Stimulated activated CD4-positive, alpha-beta T cell treated with anti-CD3 and anti-CD28 coated beads, Interleukin-4, amount 100 ng/mL, for 24 hours (primary cell): ENCODE results near the gene ADGRL2.

Source experiments
- DNase-seq: peaks from one replicate; pipeline ENCODE4 v3.0.0-alpha.2; 2020

The ADGRL2 gene

DNA sequence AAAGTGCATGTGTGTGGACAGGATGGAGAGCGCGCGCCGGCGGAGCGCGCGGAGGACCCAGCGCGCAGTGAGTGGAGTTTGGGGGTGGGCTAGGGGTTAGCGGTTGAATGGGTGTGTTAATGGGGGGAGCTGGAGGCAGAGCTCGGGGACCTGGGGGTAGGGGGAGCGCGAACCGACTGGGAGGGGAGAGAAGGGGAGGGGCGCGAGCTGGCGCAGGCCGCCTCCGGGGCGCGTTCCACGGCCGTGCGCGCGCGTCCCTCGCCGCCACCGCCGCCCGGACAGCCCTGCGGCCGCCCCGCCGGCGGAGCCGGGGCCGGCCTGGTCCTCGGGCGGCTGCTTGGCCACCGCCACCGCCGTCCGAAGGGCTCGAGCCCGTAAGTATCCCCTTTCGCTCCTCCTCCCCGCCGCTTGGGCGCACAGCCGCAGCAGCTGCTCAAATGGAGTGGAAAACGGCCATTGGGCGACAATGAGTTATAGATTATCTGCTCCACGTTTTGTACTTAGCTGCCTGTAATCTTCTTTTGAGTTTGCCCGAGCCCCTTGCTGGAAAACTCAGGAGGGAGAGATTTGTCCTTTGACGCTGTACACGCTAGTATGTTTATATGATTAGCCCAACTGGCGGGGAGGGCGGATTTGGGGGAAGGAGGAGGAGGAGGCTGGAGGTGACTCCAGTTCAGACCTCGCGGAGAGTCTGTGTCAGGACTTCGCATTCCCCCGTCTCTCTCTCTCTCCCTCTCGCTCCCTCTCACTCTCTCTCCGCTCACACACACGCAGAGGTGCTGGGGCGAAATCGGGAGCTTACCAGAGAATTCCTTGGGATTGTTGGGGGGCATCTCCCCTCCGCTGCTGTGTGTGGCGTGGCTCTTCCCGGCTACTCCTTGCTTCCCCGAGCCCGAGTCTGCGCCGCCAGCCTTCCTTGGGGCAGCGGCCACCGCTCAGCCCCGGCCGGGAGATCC, at the start of gene ADGRL2:
Gene ADGRL2, plus strand, starts transcription at position 240 of the 956 bp plus-strand sequence. CDS start 36,051 bp downstream, outside the sequence.
- no peak for DNase-seq

DNA sequence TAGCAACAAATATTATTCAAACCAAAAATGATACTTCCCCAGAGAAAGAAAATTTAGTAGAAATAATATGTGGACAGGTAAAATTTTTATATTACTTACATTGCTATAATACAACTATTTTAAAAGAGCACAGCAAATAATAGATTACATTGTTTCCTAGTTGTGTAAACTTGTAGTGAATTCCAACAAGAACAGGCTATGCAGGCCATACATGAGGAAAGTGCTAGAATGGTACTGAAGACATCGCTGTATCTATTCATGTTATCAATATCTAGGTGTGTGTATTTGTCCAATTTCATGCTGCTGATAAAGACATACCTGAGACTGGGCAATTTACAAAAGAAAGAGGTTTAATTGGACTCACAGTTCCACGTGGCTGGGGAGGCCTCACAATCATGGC, 47.9 kb upstream of the ADGRL2 start:
- no peak for DNase-seq

DNA sequence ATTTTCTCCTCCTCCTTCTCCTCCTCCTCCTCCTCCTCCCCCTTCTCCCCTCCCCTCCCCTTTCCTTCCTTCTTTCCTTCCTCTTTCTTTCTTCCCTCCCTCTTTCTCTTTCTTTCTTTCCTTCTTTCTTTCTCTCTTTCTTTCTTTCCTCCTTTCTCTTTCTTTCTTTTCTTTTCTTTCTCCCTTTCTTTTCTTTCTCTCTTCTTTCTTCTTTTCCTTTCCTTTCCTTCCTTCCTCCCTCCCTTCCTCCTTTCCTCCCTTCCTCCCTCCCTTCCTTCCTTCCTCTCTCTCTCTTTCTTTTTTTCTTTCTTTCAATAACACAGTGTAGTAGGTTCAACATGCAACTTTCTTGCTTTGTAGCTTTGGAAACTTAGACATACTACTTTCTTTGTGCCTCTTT, 46.3 kb upstream of the ADGRL2 start:
- DNase-seq = no peak

DNA sequence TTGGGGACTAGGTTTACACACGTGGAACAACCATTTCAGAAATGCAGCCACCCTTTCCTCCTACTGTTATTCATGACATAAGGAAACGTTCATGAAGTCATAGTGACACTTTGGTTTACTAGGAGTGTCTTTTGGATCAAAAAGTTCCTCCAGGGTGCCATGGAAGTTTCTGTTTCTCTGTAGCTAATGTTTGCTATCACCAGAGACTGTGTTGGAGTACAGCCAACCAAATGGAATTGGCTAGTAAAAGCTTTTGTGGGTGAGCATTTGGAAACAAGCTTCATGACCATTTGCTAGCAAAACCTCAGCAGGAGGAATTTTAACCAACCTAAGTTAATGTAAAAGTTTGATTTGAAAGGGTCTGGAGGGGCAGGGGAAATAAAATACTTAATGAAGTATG, 43.9 kb upstream of the ADGRL2 start:
- DNase-seq = no peak

DNA sequence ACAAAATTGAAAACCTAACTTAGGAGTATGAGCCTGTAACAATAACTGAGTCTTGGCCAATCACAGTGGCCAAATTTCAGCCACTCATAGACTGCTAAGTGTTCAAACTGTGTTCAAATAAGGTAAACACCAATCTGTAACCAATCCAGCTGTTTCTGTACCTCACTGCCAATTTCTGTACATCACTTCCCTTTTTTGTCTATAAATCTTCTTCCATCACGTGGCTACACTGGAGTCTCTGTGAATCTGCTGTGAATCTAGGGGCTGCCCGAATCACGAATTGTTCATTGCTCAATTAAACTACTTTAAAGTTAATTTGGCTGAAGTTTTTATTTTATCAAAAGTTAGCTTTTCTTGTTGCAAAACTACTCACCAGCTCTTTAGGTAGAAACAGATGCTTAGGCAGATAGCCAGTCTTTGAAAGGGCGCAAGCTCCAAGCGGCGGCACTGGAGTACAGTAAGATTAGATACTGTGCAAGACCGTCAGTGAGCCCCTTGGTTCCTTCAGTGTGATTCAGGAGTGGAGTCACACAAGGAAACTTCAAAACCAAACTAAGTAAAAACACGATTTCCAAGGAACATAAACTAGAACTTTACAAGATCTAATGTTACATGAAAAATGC, 43.2 kb upstream of the ADGRL2 start:
- DNase-seq = no peak

DNA sequence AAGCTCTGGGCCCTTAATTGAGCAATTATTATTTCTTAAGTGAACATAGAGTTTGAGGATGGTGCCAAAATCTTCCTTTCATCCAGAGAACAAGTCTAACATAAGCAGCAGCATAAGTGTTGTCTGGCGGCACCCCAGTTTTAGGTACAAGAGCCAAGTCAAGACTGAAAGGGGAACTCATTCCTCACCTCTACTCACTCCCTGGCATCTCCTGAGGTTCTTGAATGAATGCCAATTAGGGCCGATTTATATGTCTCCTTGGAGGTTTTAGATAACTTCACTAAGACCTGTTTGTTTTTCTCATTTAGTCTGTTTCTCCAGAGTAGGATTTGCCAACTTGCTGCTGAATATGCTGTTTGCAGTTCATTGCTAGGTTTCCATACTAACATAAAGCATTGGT, 42.6 kb upstream of the ADGRL2 start:
- DNase-seq = no peak

DNA sequence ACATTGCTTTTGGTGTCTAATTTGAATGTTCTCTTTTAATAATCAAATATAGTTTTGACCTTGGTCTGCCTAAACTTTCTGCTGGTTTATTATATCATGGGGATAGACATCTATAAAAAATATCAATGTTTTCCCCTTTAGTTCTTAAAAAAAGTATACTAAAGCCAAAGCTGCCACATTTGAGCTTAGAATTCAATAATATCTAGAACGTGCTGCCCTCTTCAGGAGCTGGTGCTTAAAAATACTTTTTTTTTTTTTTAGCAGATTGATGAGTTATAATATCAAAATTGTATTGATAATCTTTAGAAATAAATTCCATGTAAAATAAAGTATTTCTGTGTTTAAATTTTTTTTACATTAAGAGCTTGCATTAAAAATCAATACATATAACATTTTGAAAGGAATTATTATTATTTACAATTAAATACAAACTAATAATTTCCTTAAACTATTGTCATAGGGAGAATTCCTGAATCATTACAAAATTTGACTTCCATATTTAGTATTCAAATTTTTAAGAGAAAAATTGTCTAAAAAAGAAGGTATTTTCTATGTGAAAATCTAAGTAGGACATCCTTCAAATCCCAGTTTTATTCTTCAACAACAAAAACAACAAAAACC, 40.1 kb upstream of the ADGRL2 start:
- no peak for DNase-seq

DNA sequence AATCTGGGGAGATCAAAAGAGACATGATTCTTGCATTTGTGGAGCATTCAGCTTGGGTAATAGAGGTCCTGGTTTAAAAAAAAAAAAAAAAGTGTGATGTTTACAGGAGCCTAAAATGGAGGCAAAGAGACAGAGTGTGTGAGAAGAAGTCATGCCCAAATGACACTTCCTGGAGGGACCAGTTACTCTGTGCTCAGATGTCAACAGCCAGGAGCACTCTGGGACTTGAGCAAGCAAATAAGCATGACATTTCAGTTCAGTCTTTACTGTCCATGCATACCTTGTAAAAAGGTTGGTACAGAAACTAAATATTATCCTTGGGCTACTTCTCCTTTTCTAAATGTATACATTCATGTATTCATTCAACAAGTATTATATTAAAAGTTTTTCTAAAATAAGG, 25.2 kb upstream of the ADGRL2 start:
- DNase-seq = no peak

DNA sequence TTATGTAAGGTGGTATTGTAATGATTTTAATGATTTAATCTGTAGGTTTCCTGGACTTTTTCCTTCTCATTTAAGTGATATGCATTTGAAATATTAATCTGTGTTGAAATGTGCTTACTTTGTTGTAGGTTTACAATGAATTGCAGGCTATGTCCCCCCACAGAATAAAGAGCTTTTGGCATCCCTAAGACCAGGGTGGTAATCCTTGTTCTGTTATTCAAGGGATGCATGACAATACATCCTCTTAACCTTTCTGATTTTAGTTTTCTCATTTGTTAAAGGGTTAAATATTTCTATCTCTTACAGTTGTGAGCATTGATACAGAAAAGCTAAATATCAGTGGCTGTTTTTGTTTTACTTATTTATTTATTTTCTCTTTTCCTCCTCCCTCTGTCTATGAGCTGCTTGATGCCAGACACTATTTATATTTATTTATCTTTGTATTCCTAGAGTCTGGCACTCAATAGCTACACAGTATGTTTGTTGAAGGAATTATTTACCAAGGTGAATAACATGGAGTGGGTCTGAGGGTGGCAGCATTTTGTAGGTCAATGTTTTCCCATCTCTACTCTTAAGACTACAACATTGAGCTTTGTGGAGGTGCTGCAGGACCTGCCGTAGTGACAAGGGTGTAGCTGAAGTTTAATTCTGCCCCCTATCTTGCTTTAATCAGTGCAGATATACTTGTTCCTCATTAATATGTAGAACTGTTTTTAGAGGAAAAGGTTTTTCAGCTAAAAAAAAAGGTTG, 19.9 kb upstream of the ADGRL2 start:
- no peak for DNase-seq

DNA sequence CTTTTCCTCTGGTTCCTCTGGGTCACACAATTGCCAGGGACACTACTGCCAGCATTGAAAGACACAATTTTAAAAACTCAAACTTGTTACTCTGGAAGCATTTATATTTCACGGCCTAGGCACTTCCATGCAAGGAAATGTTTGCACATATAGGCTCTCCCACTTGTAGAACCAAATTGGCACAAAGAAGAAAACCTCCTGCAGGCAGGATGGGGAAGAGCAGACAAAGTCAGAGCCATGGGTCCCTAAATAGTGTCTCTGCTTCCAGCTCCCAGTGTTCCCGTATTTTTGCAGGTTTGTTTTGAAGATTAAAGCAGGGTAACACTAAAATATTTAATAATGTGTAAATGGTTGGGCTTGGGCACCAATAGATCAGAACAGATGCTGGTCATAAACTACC, 19.0 kb upstream of the ADGRL2 start:
- no peak for DNase-seq

DNA sequence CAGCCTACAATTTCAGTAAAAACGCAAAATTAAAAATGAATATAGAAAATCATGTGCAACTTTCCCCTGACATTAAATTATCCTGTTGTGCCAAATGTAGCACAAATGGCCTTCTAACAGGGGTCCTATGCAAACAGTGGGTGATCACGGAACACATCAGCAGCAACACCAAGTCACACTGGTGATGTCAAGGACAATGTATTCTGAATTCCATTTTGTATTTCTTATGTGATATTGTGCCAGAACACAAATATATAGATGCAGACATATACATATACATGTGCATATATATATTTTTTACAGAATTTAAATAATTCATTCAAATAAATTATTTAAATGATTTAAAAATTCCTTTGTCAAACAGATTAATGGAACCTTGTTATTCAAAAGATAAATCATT, 8.6 kb upstream of the ADGRL2 start:
- no peak for DNase-seq

DNA sequence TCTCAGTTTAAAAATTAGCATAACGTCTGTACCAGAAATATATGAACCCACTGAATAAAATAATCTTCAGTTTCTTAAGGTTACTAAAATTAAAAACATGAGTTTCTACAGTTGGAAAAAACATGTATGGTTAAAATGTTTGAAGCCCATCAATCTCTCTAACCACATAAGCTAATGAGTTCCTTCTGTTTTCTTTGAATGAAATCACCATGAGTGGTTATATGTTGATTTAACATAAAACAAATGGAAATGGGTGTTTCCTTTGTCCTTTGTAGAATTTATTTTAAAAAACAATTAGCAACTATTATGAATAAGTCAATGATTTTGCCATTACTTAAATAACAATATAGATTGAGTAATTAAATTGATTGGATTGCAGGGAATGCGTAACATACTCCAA, 3.0 kb upstream of the ADGRL2 start:
- DNase-seq = no peak

DNA sequence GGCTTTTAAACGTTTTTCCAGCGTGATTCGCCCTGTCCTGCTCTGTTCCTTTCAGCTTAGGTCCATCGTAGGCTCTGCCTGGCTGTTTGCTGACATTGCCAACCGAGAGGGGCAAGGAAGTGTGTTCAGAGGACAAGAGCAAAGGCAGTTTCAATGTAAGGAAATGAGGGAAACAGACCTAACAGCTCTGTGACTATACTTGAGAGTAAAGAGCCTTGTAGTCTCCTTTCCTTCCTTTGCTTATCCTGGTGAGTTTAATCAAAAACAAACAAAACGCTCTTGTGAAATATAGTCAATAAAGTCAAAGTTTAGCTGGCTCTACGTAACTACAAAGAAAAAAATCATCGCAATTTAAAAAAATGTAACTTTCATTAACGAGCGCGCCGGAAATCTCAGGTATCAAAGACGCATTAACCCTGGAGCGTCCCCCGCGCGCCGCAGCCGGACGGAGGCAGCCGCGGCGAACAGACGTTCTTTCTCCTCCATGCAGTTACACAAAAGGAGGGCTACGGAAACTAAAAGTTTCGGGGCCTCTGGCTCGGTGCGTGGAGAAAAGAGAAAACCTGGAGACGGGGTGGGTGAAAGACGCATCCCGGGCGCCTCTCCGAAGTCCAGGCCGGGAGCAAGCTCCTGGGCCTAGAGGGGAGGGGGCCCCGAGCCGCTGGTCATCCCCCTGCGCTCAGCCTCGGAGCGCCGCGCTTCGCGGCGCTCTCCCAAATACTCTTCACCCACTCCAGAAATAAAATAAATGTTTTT, 617 bp upstream of the ADGRL2 start:
- no peak for DNase-seq

DNA sequence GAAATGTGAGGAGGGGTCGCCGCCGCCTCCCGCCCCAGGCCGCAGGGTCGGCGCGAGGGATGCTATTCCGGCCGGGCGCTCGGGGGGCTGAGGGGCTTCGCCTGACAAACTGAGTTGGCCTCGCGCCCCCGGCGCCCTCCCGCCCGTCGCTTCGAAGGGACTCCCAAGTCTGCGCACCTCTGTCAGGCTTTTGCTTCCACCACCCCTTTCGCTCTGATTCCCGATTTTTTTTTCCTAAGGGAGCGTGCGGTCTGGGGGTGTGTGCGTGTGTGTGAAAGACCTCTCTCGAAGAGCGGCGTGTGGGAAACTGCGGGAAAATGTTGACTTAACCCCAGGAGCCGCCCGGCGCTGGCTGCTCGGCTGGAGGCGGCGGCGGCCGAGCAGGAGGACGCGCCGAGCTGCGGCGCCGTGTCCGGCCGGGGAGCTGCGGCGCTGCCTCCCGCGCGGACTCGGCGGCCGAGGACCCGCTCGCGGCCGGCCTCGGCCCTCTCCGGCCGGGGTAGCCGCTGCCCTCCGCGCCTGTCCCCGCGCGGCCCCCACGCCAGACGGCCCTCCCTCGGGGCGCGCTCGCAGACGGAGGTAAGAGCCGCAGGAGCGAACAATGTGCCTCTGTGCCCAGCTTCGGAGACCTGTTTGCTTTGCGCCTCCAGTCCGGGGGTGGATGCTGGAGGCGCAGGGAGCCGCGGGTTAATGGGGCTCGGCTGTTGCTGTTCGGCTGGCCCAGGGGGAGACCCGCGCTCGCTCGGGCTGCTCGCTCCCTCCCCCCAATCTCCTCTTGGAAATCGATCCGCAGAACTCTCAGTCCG, 1.1 kb downstream of the ADGRL2 start:
- no peak for DNase-seq

DNA sequence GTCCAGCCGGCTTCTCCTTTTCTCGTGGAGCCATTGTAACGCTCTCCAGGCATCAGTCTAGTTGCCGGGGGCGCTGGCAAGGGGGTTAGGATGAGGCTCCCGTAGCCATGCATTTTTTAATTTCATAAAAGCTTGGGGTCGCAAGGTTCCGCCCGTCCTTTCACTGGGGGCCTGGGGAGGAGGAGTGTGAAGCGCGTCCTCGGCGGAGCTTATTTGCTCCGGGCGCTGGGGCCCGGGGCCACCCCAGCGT, 1.6 kb downstream of the ADGRL2 start:
- DNase-seq = no peak

DNA sequence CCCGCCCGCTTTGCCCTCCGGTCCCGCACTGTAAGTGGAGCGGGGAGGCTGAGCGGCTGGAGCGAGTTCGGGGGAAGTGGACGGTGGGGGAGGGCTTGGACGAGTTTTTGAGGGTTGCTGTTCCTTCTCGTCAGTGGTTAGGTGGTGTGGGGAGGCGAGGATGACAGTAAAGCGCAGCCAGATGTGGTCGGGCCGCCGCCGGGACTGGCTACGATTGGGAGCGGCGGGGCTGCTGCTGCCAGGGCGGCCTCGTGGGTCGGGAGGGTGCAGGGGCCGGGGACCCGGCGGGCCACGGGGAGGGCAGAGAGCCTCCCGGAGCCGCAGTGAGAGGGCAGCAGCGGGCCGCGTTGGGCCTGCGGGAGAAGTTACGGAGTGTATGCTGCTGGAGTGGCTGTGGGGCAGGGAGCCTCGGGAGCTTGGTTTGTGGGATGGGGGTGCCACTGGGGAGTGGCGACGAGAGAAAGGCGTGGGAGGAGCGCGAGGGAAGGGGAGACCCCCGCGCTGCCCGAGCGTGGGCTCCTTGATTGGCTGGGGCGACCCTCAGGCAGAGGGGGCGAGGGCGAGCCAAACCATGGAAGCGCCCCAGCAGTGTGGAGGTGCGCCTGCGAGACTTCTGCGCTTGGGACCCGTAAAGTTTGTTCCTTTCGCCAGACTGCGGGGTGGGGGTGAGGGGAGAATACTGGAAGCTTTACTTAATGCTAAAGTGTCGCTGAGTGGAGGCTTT, 2.1 kb downstream of the ADGRL2 start:
- DNase-seq = no peak

DNA sequence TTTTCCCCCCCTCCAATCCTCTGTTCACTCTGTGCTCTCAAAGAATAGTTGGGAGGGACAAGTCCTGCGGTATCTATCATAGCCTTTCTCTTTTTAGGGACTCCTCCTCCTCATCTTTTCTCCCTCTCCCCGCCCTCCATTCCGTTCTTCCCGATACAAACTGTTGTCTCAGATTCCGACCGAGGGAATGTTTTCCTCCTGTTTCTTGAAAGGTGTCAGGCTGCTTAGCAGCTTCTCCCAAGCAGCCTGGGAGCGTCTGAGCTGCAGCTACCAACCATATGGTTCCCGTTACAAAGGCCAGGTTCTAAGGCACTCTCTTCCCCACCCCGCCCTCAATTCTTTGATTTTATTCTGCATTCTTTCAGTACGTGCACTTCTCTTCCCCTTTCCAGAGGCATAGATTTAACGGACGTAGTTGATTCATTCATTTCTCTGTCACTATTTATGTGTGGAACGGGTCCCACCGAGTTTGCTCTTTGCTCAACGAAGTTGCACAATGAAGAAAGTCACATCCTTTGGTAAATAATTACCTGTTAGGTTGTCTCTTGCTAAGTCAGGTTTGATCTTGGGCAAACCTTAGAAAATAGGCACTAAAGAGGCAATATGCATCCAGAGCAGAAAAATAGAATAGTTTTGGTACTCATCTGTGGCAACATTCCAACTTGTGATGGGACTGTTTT, 2.8 kb downstream of the ADGRL2 start:
- DNase-seq = no peak

DNA sequence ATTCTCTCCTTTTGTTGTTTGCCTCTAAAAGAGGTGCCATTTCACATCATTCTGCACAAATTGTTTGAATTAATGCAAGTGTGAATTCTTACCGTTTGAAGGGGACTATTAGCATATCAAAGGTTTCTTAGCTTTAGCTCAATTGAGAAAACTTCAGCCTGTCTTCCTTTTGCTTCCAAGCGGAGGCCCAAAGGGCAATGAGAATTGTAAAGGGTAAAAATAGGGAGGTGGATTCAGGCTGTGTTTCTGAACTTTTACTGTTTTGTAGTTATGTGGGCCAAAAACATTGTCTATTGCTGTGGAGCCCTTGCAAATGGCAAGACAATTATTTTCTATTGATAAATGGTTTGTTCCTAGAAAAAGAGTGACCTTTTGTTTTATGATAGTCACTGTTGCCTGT, 3.6 kb downstream of the ADGRL2 start:
- no peak for DNase-seq

DNA sequence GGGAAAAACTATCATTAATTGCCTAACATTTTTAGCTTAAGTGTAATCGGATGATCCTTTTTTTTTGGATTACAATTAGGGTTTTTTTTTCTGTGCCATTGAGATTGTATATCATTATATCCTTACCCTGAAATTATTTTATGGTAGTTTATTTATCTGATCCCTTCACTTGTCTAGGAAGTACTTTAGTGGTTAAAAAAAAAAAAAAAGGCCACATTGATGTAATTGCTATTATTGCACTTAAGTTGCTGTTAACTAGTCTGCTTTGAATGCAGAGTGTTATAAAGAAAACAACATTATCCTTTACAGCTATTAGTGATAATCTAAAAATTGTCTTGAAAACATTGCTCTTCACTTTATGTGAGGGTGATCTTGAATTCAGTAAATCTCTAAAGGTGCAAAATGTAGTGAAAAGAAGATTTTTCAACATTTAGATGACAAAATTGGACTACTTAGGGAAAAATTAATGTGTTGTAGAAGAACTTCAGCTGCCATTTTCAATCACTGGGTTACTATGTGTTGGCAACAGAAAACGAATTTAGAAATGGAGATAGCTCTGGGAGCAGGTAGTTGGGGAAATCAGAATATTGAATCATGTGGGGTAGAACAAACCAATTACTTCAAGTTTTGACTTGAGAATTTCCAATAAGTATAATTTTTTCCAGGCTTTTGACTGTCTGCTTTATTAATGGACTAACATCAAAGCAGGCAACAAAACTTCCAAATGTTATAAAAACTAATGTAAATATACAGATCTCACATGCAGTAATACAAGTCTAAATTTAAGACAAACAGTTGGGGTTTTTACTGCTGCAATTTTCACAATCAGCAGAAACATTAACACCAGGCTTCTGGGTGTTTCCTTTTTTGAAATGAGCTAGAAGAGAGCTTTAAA, 5.0 kb downstream of the ADGRL2 start:
- DNase-seq = no peak

DNA sequence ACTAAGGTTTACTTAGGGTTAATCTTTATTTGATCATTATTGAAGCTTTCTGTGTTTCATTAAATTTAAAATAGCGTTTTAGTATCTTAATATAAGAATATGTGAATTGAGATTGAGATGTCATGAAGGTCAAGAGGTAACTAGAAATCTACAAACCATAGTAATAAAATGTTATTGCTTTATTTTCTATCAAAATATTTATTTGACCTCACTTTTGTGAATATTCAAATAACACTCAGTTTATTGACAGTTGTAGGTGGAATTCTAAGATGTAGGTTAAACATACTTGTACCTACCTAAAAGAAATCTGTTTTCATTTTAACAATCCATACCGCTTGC, 5.7 kb downstream of the ADGRL2 start:
- no peak for DNase-seq
